Stimulated activated CD8-positive, alpha-beta memory T cell treated with anti-CD3 and anti-CD28 coated beads, Interleukin-7, amount 100 ng/mL, for 1 hour (primary cell): ENCODE results near the gene SERTM1.

Experiments used
- DNase-seq, 2 donors: peaks; one replicate each; pipeline ENCODE4 v3.0.0-alpha.2; 2020; ENCODE audit warnings: low read depth in 2 of 2

The SERTM1 gene

DNA sequence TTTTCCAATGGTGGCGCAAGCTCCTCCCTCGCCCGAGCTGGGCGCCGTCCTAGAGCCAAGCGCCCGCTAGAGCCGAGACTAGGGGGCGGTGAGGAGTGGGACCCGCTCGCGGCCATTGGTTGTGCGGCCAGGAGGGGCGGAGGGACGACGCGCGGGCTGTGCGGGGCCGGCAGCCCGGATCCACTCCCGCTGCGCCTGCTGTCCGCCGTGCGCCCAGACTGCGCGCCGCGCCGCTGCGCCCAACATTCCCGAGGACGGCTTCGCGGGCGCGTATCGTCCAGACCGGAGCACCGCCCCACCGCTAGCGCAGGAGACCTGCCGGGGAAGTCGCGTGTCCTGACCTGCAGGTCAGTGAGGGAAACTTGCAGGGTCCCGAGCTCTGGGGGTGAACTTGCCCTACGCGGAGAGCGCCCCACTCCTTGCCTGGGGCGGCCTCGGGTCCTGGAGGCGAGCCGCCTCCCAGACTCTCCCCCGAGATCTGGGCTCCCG, at the start of gene SERTM1:
TSS of gene SERTM1 (plus strand) at position 183 of the 489 bp plus-strand sequence. CDS start 21,059 bp downstream, outside the sequence.
- DNase-seq: no peak

DNA sequence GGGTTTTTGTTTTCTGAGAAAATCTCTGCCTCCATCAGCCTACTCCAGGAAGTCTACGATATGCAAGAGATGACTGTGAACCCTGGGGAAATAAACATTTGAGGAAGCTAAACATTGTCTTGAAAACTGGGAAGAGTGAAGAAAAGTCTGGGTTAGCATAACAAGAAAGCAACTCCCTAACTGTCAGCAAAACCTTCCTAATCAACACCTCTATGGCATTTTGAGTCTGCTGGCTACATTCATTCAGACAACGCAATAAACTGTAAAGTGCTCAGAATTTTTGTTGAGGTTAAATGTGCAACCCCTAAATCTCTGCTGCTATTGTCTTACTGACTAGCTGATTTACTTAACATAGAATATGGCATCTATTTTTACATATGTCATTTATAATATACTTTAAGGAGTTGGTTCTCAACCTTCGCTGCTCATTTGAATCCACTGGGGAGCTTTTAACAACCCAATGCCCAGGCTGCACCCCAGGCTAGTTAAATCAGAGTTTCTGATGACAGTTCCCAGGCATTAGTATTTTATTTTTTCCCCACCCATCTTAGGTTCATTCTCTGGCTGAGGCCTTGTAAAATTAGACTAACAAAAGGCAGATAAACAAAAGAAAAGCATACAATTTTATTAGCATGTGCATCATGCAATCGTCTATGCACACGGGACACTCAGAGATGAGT, 45.3 kb upstream of the SERTM1 start:
- no peak for DNase-seq

DNA sequence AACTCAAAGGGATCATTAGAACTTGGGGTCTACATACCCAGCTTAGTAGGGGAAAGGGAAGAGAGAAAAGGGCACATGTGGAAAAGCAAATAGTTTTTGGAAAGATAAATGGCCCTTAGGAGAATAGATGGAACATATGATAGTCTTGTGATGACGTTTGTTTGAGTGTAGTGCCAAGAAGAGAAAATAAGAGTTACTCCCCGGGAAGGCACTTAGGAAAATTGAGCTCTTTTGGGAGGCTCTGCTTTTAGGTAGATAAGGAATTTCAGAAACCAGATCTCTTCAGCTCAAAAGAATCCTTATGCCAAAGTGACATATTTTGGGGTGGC, 44.8 kb upstream of the SERTM1 start:
- no peak for DNase-seq

DNA sequence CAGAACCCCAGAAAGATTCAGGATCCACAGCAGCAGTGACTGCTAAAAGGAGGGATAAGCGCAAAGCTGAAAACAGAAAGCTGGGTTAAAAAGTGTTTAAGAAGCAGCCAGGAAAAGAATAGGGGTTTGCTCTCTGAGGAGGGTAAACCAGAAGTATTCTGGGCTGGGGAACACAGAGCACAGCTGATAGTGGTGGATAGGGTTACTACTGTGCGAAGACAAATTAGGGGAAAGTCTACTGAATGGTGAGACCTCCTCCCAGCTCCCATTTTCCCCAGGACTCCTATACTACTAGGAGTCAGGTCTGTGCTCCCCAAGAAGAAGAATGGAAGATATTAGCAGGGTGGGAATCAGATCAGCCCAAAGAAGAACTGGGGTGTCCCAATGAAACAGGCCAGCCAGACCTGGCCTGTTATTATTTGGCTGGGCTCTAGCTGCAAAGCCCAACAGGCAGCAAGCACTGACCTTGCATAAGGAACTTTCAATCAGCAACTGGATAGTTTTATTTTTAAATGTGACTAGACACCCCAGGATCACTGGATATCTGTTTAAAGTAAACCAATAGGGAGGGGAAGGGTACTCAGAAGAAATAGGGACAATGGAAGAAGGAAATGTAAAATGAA, 43.5 kb upstream of the SERTM1 start:
- no peak for DNase-seq

DNA sequence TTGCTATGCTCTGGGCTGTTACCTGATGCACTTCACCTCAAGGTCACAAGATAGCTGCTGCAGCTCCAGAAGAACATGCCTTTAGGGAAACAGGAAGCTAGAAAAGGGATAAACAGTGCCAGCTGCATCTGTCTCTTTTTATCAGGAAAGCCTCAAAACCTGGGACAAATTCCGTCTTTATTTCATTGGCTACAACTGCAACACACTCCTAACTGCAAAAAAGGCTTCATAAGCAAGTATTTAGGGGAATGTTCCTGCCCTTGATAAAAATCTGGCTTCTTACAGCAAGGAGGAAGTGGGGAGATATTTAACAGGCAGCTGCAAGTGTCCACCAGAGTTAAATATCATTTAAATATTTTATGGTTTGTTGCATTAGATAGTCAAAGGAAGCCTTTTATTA, 34.2 kb upstream of the SERTM1 start:
- DNase-seq: no peak

DNA sequence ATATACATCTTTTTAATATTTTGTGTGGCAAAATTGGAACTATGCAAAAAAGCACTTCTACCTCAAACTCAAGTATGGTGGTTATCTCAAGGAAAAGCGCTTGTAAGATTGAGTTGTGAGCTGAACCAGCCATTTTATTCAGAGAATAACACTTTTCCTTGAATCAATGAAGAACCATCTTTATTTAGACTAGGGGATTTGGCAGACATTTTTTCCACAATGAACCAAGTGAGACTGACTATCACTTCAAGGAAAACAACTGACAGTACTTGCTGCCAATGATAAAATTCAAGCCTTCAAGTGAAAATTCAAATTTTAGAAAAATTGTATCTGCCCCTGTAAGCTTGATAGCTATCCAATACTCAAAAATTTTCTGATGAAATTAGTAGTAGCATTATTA, 23.2 kb upstream of the SERTM1 start:
- DNase-seq: no peak

DNA sequence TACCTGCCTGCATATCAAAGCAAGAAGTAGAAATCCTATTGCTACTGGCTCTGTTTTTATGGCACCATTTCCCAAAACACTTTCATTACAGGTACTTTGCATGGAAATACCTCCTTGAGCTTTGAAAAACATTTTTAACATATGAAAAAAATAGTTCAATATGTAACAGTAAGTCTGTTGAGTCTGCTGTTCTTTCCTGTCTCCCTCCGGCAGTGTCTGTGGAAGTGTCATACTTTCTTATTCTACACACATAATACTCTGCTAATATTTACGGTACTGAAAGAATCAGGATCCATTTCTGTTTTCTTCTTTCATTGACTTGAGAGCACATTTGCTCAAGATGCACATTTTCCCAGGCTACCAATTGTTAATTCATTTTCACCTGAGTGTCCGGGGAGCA, 8.2 kb upstream of the SERTM1 start:
- no peak for DNase-seq

DNA sequence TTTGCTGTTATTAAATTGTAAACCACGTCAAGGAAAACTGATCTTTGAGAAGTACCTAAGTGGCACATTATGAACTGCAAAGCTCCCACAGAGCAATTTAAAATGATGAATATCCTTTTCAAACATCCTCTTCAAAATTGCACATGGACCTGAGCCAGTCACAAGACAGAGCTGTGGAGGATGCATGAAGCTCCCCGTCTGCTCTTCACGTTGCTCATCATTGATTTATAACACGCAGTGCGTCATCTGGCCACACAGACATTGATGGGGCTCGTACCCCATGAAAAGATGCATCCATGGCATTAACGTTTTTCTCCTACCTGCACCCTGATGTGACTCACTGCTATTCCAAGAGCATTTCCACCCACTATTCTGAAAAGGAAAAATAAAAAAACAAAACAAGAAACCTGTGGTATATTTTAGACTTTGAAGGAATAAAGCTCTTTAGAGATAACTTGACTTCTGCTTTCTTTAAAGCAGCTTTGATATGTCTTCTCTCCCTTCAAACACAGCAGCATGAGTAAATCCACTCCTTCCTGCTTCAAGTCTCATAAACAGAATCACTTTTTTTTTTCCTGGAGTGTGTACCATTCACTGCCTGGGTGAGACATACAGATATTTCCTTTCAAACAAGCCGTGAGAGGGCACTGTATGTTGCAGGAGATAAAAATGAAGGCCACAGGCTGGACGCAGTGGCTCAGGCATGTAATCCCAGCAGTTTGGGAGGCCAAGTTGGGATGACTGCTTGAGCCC, 7.2 kb upstream of the SERTM1 start:
- no peak for DNase-seq

DNA sequence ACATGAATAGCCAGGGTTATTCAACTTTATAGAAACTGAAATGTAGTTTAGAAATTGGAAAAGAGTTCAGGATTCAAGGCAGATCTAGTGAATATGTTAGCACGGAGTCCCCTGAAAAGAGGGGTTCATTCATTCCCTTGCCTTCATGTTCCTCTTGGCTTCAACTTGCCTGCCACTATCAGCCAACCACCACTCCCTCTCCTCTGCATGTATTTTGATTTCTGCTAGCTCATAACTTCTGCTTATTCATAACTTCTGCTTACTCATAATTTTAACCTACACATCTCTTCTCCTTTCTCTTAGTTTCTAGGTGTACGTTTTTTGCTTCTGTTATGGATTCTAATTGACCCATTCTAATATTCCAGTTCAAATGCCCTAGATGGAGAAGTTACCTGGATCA, 5.5 kb upstream of the SERTM1 start:
- no peak for DNase-seq

DNA sequence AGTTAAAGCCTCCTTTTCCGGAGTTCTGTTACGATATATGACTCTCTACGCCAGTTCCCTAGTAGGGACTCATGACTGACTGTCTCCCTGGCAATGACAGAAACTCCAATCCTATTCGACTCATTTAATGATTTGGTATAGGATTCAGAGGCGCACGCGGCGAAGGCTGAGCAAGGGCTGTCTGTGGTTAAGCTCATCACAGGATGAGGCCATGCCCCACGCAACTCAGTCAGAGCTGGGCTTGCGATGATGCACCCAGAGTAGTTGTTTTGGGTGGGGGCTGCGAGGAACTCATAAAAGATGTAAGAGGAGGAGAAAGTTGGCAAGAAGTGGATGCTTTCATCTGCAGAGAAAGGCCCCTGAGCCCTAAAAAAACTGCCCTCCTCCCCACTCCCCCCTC, 468 bp upstream of the SERTM1 start:
- no peak for DNase-seq

DNA sequence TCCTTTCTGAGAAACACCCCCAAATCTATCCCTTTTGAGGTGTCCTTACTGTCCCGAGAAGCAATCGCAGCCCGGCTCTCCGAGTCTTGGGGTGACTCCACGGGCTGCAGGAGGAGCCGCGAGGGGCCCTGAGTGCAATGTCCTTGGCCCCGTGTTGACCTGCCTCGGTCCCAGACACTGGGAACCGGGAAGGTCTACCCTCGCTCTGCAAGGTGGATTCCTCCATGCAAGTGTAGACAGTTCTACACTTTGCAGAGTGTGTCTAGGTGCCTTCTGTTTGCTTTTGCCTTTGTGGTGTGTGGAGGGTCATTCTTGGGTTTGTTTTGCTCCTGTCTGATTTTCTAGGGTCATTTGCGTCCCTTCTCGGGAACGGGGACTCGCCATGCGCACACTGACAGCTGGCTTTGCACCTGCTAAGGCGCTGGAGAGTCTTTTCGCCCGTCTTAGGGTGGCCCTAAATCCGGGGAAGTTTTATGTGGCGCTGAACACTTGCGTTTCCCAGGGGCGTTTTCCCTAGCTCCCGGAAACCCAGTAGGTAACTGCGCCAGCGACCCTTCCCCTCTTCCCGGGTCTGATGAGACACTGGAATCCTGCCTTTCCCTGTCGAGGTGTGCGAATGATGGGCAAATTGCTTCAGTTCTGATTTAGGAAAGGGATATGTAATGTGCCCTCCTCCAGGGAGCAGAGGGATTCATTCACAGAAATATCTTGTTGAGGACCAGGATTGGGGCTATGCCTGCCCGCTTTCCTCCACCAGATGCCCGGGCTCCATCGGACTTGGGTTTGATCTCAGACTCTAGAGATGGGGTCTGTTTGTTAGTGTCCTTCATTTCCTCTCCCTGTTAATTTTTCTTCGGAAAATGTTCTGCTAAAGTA, 755 bp downstream of the SERTM1 start:
- no peak for DNase-seq

DNA sequence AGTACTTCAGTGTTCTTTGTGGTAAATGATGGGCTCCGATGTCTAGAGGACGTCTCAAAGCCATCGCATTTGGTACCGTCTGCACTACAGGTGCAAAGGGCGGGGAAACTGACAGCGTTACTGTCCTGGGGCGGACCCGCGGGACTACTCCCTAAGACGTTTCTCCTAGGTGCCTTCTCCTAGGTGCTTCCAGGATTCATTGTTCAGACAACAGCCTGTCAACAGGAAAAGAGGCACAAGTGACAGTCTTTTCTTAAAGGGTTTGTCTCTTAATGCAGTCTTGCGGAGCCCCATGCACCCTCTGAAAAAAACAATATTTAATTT, 1.4 kb downstream of the SERTM1 start:
- no peak for DNase-seq

DNA sequence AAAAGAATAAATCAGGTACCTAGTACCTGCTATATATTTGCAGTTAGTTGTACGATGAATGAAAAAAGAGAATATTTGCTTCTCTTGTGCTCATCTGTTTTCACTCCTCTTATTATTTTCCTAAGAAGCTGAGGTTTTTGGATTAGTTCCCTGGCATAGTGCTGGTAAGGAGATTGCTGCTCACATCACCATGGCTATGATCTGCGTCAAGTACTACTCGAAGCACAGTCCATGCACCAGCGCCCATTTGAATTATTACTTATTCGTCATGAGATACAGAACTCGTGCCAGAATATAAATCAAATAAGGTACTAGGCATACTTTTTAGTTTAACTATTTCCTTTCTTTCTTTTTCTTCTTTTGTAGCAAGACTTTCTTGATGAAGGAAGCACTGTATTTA, 7.1 kb downstream of the SERTM1 start:
- no peak for DNase-seq

DNA sequence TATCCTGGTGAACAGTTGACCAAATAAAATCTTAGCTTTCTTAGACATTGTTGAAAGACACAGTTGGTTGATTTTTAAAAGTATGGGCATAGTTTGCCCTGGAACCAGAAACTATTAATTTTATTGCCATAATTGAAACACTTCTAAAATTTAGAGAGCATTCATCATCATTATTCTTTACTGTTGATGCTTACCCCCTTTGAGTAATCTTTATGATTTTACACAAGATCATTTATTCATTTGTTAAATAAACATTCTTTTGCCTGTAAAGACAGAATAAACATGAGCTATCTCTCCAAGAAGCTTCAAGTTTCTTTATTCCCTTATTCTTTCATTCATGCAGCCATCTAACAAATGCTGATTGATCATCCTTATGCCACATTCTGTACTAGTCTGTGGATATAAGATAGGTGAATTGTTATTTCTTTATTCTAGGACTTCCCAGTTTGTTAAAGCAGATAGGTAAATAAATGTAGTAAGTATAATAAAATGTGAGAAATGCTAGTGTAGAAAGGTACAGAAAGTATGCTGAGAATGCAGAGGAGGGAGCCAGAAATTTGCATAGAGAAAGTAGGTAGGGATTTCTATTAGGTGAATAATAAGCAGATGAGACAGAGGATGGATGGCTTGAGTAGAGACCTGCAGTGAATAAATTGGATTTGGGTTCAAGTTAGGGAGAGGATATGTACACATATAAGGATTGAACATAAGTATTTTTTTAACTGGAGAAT, 8.2 kb downstream of the SERTM1 start:
- no peak for DNase-seq

DNA sequence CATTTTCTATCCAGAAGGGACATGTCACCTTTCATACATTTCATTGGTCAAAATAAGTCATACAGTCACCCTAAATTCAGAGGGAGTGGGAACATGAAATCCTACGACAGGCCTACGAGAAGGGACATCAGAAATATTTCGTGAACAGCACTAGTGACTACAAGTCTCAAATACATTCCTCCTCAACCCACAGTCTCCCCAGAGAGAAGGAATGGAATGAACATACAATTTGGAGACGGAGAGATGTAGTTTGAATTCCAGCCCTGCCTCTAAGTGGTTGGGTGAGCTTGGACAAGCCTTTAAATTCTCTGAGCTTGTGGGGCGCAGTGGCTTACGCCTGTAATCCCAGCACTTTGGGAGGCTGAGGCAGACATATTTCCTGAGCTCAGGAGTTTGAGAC, 9.9 kb downstream of the SERTM1 start:
- no peak for DNase-seq

DNA sequence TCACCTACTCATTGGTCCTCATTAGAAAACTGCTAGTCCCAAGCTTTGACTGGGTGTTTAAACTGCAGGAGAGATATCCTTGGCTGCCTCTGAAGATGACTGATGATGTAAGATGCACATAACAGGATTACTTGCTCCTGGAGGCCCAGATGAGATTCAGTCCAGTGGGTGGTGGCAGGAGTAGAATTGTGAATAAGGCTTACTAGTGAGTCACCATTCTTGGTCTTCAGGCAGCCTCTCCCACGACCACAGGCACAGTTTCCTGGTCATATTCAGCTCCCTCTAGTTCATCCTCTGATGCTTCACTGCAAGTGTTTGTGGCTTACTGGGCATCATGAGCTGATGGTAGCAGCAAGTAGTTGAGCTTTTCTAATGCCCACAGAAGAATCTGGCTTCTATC, 12.1 kb downstream of the SERTM1 start:
- DNase-seq: no peak

DNA sequence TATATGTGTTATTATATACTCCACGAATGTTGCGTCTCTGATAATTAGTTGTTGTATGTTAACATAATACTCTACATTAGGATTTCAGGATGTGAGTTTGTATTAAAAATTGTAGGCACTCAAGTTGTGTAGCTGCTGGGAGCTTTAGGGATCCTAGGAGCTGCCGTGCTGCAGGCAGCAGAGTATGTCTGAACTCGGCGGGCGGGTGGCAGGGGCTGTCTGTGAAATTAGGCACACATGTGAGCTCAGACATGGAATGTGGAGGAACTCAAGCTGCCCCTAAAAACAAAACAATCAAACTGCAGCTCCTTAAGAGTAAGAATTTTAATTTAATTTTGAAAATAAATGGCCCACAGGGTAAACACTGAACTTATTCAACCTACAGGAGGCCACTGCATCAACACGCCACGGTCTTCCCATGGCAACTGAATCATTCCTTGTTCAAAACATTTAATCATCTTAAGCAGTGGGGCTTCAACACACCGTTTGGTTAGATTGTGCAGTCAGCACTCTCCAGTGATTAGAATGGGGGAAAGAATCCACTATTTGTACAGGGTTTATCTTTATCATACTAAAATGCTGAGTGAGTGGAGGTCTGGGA, 22.7 kb downstream of the SERTM1 start:
- DNase-seq: no peak

DNA sequence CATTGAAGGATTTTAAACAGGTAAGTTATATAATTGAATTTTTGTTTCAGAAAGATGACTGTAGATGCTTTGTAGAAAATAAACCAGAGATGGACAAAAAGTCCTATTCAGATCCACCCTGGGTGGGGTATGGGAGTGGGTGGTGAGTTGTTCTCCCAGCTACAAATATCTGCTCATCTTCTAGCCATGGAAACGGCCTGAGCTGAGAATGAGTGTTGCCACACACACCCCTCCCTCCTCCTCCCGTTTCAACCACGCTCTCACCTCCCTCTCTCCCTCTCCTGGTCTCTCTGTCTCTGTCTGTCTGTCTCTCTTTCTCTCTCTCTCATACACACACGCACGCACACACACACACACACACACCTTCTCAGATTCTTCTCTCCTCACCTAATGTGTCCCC, 26.4 kb downstream of the SERTM1 start:
- no peak for DNase-seq

DNA sequence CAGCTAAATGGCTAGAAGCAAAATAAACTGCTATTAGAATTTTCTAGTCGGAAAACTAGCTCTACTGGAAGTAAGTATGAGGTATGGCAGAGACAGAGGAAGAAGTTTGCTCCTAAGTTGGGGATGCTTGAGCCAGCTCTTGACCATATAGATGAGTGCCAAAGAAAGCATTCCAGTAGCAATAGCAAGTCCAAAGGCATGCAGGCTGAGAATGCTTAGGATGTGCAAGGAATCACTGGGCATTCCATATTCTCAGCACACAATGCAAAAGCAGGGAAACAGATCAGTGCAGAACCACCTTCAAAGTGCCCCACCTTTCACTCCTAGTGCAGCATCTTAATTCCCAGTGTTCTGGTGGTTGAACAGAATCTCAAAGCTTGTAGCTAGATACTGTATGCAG, 32.9 kb downstream of the SERTM1 start:
- no peak for DNase-seq

DNA sequence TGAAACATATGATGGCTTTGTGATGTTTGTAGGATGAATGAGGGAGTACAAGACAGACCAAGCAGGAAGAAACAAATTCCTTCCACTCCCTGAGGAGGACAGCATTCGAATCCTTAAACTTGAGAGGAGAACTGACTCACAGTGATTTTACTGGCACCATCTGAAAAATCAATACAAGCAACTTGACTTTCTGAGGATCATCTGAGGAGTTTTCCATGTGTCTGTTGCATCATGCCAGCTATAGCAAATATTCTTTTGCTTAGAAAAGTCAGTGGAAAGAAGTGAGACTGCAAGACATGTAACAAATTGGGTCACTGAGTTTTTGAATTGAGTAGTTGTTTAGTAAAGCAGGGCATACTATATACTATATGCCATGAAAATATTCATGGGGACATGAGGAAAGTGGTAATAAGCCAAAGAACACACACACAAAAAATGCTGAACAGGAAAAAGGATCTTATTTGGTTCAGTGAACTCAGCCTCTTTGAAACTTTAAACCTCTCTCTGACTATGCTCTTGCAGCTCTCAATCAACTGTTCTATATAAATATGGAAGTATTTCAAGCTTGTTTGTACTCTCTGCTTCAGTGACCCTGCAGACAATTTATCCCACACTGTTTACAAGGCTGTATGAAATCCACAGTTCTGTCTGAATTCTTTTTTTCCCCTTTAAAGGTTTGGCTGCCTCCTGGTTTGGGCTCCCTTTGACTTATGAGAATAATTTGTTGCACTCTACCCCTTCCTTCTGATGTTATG, 35.5 kb downstream of the SERTM1 start:
- DNase-seq: no peak
